Measurements from ENCODE around the gene STARD10. TPM values are rescaled to one million over a fixed set of nuclear protein-coding genes. Genes with fewer than 3 reads are reported as not detected.

The STARD10 gene
- total and polyA plus RNA-seq, 2 experiments from 2014 or later = 16.6 to 20.5 TPM

- no peak overlapping the region for H2AFZ ChIP-seq
- Mint-ChIP-seq H3K27ac (no peak overlapping the region), H3K4me1 (peaks cover 22% of the 10 kb centered on the region), H3K36me3 (ENCODE audit: low read depth) (peaks cover 24% of the 10 kb centered on the region), H3K9me3 (no peaks in the 10 kb centered on the region; the same call in 1 of the 3 replicates), H3K4me3 (no peak overlapping the region), H3K27me3 (ENCODE audit: insufficient read depth, low read depth, poor library complexity) (peaks cover 10% of the 10 kb centered on the region)
- H3K79me2 ChIP-seq (replicated peaks; ENCODE audit: insufficient read depth) = peaks cover 55% of the 10 kb centered on the region
- TF ChIP-seq CREB1 (CRISPR knock-in tag; IDR thresholded peaks at IDR 0.05; ENCODE audit: low read depth) (no peak), NANOG (IDR thresholded peaks at IDR 0.05; ENCODE audit: borderline replicate concordance) (no peak), EZH2phosphoT487 (IDR thresholded peaks at IDR 0.05; ENCODE audit: unreplicated experiment) (no peak), ZNF462 (CRISPR knock-in tag; IDR thresholded peaks at IDR 0.05) (no peak), JUNB (IDR thresholded peaks at IDR 0.05; ENCODE audit: unreplicated experiment) (no peak), EZH2 (IDR thresholded peaks at IDR 0.05; ENCODE audit: low read depth, unreplicated experiment) (no peak), REST (IDR thresholded peaks at IDR 0.05; ENCODE audit: unreplicated experiment) (no peak), ZNF331 (CRISPR knock-in tag; IDR thresholded peaks at IDR 0.05; ENCODE audit: low read depth) (no peak), ZNF114 (CRISPR knock-in tag; IDR thresholded peaks at IDR 0.05) (no peak), POLR2AphosphoS5 (IDR thresholded peaks at IDR 0.05; ENCODE audit: low read depth) (no peak), STAT1 (IDR thresholded peaks at IDR 0.05; ENCODE audit: unreplicated experiment) (no peak), CTCF (conservative IDR thresholded peaks at IDR 0.05; ENCODE audit: low read depth in 2 of 2) (no peak), ETS1 (IDR thresholded peaks at IDR 0.05) (no peak)
- no peaks in the 10 kb centered on the region for H3K27me3 ChIP-seq (ENCODE audit: insufficient read depth)
- peaks cover 6% of the 10 kb centered on the region for H3K4me1 ChIP-seq (ENCODE audit: insufficient read depth)
- no peak for ATAC-seq
- 0 out of 2 replicates have a peak overlapping the region, but pooled peaks have one; percentile 18 for H3K27ac ChIP-seq (ENCODE audit: low read depth)
- no peak for DNase-seq (ENCODE audit: low spot score)
- no peak overlapping the region for H3K4me3 ChIP-seq
- H3F3A ChIP-seq (replicated peaks; ENCODE audit: low read depth) = no peaks in the 10 kb centered on the region
- H4K20me1 ChIP-seq (replicated peaks; ENCODE audit: insufficient read depth) = peaks cover 19% of the 10 kb centered on the region
- no peaks in the 10 kb centered on the region for H3K36me3 ChIP-seq (ENCODE audit: insufficient read depth)
- no peaks in the 10 kb centered on the region for H3K9me2 ChIP-seq (ENCODE audit: insufficient read depth)
- no peak overlapping the region for H3K4me2 ChIP-seq
These were observed 66.3 kb downstream of the STARD10 start for GRCh38 chr11:72727521-72727920.

All from GM23338 (cell line).